CD4-positive, alpha-beta T cell treated with Interleukin-15 for 4 hours (primary cell): Measurements from ENCODE around the gene CTU2.
A peak's percentile ranks its signal among the peaks of the same experiment; 100 is the strongest.

Experiments used
- DNase-seq: peaks from one replicate; pipeline ENCODE4 v3.0.0-alpha.2; 2020; ENCODE audit warnings: low spot score

CTU2 gene

DNA sequence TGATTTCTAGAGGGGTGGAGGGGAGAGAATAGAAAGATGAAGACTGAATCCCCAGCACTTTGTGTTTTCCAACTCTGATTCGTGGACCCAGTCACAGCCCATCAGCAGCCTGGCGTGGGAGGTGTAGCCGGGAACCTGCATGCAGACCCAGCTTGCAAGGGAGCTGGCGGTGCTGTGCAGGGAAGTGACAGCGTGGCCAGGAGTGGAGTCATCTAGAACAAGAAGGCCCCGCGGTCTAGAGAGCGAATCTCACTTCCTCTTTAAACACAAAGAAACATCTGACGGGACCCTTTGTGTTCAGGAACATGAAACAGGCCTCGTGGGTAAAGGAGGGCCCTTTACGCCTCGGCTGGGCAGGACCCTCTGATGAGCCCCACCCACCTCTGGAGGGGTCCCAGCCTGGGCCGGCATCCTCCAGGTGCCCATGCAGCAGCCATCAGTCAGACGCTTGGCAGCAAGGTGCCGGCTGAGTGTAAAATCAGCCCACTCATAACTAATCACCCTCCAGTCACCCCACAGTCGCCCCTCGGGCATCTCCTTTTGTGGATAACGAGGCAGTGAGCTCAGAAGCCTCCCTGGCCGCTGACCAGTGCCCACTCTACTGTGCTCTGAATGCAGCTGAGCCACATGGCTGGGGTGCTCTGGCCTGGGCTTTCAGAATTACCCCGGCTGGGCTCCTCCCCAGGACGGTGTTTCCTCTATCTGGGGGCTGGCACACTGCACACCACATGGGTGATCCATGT, 24.4 kb upstream of the CTU2 start:
- DNase-seq: peak; percentile 58

DNA sequence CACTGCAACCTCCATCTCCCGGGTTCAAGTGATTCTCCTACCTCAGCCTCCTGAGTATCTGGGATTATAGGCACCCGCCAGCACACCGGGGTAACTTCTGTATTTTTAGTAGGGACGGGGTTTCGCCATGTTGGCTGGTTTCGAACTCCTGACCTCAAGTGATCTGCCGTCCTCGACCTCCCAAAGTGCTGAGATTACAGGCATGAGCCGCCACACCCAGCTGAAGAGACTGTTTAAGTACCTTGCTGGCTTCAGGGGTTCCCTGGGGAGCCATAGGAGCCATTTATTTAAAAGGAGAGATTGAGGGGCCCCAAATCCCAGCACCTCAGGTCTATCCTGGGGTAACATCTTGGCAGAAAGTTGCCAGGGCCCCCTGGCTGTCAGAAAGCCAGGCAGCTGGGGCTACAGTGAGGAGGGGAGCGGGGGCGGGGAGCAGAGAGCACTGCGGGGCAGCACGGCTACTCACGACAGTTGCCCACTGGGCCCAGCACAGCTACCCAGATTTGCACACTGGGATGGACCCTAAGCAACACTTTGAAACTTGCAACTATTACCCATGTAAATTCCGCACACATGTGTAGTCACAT, 21.6 kb upstream of the CTU2 start:
- no peak for DNase-seq

DNA sequence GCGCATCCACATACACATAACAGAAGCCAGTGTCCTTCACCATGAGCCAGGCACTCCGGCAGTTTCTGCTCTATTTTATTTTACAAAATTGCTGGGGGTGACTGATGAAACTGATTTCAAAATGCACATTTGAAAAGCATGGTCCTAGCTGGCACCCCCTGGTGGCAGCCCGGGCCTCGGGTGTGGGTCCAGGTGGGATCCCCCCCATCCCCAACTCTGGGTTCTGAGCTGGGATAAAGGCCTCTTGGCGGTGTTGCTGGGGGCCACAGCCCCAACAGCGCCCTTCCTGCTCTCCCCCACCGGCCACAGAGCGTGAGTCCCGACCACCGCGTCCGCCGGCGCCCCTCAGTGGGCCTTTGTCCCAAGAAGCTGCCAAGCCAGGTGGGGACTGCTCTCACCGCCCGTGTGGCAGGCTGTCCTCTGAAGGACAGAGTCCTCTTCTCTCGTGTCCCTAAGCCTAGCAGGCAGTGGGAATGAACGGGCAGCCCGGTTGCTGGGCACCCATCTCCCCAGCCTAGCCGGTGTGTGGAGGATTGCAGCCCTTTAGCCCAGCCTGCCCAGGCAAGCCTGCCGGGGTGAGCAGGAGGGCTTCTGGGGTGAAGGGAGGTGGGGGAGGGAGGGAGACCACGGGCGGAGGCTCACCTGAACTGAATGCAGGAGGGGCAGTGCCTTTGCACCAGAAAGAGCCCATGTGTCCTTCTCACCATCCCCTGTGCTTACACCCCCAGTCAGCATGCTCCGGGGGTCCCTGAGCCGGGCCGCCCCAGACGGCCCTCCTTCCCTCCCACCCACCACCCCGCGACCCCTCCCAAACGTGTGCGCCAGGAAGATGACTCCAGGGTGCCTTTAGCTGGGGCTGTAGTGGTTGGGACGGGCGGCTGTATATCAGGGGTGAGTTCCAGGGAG, 20.9 kb upstream of the CTU2 start:
- DNase-seq: peak; percentile 69

DNA sequence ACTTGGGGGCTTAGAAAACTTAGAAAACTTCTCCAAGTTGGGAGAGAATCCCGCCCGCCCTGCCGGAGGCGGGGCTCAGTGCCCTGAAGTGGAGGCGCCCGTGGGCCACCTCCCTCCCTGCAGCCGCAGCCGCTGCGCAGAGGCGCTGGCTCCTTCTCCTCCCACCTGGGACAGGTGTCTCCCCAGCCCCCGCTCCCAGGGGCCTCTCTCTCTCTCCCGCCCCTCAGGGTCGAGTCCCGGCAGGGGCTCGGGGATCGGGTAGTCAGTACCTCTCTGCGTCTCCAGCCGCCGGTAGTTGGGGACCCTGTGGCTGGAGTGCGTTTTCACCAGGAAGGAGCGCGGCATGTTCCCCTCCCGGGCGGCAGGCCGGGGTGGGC, 20.3 kb upstream of the CTU2 start:
- DNase-seq: no peak

DNA sequence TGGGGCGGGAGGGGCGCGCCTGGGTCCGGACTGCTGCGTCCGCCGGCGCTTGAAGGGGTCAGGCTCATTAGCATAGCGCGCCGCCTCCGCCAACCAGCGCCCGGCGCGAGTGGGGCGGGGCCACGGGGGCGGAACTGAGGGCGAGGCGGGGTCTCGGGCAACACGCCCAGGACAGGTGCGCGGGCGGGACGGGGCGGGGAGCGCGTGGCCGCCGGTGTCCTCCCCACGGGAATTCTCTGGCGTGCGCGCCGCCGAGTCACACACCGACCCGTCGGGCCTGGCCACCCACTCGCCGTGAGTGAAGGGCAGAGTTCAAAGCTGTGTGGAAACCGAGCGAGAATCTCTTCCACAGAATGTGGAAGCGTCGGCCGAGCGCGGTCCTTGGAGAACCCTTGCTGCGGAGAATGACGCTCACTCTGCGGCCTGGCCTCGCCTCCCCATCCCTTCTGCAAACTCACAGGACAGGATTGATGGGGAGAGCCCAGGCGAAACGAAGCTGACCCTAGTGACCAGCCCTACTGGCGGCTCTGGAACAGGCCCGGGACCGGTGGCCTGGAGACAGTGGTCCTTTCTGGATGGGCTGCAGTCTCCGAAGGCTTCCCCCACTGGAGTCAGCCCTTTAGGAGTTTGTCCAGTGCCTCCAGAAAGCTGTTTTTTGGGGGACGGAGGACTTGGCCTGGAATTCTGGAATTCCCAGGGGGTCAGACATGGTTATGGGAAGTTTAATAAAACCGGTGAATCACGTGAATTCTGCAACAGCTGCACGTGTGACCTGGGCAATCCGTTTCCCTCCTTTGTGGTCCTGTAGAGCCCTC, 19.7 kb upstream of the CTU2 start, which contains the start of gene SNAI3:
SNAI3 (minus strand) TSS at position 69 of the 815 bp plus-strand sequence. CDS start 101 bp downstream, outside the sequence.
- peak; percentile 79 for DNase-seq

DNA sequence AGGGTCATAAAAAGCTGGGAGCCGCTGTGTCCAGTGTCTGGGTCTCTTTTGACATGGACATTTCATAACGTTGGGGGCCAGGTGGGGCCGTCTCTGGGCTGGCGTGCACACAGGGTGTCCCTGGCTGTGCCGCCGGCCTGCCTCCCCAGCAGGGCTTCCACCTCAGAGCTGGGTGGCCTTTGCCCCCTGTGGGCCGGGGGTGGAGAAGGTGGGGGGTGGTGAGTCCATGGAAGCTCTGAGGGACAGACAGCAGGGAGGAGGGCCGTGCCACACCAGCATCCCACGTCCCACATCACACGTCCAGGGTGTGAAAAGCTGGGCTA, 19.1 kb upstream of the CTU2 start:
- DNase-seq: no peak

DNA sequence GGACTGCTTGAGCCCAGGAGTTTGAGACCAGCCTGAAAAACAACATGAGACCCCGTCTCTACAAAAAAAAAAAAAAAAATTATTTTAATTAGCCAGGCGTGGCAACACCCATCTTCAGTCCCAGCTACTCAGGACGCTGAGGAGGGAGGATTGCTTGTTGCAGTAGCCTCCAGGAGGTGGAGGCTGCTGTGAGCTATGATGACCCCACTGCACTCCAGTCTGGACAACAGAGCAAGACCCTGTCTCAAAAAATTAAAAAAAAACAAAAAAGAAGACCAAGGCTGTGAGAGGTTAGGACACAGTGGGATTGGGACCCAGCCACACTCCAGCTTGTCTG, 18.7 kb upstream of the CTU2 start:
- DNase-seq: no peak

DNA sequence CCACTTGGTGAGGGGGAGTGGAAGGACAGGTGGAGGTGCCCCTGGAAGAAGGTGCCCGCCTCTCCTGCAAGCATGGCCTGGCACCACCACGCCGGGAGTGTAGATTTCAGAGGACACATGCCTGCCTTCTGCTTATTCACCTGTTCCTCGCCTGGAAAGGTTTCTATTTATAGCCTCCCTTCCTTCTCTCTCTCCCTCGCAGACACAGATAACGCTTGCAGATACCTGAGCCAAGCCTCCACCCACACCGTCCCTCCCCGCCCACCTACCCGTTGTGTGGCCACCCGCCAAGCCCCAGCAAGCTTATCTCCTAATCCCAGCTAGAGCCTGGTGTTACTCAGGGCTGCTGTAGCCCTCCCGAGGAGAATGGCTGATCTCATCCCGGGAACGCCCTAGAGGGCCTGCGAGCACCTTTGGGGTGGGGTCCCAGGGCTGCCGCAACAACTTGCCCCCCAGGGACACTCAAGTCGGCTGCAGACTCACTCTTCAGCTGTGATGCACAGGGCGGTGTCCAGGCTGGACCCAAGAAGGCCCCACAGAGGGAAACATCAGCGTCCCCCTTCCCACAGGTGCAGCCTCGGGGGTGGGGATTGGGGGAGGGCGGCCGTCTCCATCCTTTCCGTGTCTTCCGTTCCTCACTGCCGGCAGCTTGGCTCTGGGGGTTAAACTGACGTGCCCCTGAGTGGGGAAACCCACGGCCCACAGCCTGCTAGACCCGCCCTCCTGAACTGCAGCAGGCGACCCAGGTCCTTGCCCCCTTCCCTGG, 18.1 kb upstream of the CTU2 start:
- no peak for DNase-seq

DNA sequence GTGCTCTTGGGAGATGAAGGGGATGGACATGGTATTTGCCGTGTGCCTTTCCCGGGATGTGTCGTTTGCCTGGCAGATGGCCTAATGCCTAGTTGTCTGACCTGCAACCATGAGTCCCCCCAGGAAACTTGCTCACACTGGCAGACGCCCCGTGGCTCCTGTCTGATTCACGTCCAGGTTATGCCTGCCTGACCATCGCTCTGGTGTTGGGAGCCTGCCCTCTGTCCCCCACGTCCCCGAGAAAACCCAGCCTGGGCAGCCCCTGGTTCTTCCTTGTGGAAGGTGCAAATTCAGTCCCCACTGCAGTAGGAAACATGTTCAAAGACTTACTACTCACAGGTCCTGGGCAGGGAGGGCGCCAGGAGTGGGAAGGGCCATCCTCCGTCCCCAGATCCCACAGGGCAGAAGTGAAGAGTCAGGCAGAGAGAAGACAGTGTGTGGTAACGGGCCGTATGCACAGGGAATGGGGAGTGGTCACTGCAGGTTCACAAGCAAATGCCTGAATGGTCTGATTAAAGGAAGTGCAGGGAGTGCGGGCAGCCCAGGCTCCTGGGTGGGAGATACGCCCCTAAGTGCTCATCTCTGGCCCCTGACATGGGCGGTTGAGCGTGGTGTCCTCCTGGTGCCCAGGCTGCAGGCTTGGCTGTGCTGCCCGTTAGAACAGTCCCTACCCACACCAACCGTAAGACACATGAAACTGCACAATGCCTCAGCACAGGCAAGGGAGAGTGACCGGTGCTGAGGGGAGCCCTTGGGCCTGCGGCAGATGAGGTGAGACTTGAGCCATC, 15.8 kb upstream of the CTU2 start:
- no peak for DNase-seq

DNA sequence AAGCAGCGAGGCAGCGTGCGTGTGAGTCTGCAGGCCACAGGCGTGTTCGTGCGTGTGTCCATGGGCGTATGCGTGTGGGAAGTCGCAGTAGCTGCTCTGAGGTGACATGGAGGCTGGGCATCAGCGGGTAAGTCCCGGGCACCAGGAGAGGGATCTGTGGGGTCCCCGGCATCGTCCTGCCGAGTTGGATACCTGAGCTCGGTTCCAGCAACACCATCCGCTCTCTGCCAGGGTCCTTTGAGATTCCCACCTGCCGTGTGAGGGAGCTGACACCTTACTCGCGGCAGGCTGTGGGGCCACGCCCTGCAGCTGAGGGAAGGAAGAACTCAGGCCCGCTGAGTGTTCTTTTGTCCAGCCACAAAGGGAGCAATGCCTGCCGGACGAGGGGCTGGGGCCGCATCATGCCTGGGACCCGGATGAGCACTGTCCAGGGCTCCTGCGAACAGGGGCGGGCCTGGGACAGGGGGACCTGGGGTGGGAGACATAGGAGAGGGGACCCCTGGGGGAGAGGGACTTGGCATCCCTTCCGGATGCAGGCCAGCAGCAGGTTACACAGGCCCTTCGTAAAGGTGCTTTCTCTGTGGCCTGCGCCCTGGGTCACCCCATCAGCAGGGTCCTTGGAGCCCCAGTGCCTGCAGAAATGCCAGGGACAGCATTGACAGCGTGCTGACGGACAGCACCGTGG, 15.0 kb upstream of the CTU2 start:
- DNase-seq: no peak

DNA sequence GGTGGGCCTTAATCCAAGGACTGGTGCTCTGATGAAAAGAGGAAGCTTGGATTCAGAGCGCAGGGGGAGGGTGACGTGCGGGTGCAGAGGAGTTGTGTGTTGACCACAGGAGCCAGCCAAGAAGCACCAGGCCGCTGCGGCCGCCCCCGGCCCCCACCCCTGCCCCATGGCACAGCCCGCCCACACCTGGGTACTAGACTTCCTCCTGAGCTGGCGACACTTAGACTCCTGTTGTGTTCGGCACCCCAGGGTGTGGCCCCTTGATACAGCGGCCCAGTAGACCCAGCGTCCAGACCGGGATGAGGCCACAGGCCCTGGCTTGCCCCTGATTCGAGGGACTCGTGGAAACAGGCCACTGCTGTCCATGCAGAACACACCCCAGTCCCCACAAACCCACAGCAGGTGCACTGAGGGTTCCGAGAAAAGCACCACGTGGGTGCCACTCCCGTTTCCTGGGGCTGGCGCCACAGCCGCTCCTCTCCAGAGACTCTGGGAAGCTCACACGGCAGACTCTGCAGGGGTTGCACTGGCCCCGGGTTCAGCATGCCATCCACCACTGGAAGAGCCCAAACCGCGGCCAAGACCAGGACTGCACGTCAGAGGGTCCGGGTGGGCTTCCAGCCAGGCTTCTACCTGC, 14.3 kb upstream of the CTU2 start:
- DNase-seq: peak; percentile 60

DNA sequence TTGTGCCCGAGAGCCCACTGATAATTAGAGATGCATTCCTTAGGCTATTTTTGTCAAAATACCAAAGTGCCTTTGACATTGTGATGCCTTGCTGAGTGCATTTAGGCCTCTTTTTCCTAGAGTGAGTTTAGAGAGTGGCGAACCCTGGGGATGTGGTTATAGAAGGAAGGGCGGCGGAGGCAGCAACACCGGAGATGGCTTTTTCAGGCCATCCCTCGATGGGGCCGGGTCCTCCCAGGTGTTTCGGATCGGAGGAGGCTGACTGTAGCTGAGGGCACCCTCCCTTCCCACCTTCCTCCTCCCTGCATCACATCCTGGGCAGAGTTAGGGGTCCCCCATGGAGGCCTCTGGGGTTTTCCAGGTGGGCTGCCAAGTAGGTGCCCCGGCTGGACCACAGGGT, 13.4 kb upstream of the CTU2 start:
- no peak for DNase-seq

DNA sequence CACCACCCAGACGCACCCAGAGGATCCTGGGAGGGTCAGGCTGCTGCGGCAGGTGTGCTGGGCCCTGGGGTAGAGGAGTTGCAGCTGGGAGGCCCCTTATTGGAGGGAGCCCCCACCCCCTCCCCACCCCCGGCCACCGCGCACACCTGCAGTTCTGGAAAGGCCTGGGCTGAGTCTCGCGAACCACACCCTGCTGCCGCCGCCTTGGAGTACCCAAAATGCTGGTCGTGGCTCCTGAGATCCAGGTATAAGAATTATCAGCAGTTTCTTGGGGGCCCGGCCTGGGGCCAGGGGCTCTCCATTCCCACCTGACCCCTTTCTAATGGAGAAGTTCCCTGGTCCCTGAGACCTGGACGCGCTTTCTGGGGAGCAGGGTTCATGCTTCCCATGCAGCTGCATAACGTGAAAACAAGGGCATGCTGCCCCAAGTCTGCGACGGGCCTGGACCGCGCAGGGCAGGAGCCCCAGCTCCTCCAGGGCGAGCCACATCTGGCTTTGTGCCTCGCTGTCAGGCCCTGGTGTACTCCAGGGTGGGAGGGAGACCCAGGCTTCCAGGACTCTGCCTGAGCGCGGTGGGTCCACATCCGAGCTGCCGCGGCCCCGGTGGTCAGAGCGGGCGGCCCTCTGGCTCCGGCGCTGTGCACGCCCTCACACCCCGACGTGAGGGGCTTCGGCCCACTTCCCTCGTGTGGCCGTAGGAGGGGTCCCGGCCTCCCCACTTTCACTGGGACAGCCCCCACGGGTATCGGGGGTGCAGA, 12.7 kb upstream of the CTU2 start:
- DNase-seq: no peak

DNA sequence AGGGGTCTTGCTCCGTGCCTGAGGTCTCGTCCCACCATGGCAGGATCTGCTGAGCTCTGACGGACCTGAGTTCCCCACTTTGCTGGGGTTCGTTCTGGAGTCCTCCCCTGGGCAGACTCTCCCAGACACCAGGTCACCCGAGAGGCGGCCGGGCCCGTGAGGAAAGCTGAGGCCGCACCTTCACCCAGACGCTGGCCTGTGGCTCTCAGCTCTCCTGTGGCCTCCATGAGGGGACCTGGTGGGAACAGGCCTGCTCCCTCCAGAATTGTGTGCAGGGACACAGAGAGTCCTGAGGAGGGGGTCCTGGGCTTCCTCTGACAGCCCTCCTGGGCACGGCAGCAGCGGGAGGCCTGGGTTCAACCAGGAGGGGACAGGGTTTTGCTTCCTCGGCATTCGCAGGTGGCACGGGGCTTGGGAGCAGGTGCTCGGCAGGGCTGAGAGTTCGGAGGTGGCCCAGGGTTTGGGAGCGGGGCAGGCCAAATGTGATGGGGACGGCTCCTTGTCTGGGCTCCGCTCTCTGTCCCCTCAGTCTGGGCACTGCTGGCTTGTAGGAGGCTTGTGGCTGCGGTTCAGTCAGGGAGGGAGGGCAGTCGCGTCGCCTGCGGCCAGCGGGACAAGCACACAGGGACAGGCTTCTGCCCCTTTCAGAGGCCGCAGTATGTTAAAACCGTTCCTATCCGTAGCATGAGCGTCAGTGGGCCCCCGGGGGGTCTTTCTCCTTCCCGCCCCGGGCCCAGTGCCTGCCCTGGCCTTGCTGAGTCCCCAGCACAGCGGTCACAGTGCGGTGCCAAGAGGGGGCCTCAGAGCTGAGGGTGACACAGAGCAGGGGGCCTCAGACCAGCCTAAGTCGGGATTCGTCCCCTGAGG, 11.8 kb upstream of the CTU2 start:
- DNase-seq: no peak

DNA sequence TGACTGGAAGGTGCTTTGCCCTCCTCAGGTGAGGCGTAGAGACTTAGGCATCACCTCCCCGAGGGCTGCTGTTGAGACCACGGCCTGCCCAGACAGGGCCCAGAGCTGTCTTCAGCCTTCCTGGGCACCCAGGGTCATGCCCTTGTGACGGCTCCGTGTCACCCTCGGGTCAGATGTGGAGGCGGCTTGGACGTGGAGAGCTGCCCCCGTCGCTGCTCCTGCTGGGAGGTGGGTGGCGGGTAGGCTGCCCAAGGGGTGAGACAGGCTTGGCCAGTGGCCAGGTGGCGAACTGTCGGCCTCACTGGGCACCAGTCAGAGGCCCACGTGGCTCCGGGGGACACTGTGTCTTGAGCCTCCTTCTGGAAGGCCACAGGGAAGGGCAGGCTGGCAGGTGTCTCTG, 11.1 kb upstream of the CTU2 start:
- DNase-seq: no peak

DNA sequence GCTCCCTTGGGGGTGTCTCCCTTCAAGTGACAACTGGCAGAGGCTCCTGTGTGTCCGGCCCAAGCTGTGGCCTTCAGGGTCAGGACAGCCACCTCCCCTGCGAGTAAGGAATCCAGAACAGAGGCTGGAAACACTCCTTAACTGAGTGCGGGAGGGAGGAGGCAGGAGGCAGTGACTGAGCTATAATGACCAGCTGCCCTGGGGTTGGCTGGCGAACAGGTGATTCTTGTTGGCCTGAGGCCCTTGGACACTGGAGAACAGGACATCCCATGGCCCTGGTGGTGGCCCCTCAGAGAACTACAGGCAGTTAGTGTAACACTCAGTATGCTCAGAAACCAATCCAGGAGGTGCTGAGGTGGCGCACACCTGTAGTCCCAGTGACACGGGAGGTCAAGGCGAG, 10.6 kb upstream of the CTU2 start:
- no peak for DNase-seq

DNA sequence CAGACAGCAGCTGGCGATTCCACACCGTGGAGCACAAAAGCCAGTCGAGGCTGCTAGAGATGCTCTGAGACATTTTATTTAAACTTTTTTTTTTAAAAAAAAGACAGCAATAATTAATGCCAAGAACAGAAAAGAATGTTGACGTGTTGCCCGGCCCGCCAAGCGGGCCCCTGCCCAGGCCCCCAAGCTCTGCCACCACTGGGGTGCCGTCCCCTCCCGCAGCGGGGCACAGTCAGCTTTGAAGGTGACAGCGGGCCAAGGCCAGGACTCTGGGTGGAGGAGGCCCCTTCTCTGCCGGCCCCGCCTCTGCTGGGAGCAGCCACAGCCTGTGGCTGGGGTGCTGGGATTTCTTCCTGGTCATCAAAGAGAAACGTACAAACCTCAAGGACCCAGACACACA, 9.9 kb upstream of the CTU2 start:
- DNase-seq: no peak
